IMR-90 (cell line): ENCODE measurements around the gene SSR1. TPM values are rescaled to one million over a fixed set of nuclear protein-coding genes. Genes with fewer than 3 reads are reported as not detected.

ENCODE experiments used
- ATAC-seq: fragments of 200-7000 bp; cut with Tn5 transposase; 2 replicates; pipeline ENCODE4 v1.9.1; 2020; ENCODE audit warnings: low read depth, mild to moderate bottlenecking, moderate library complexity
- BruUV-seq: library from RNA; stranded (reverse); fragments of 400-500 nt; replicated peaks from 2 replicates; lab custom pipeline; 2021; lab: Mats Ljungman, UMichigan
- CTCF ChIA-PET: fragments of 300-600 bp; formaldehyde crosslinking; extraction: SDS; loops from one replicate; lab custom pipeline; 2021; ENCODE audit warnings: antibody characterized with exemption; lab: Yijun Ruan, JAX
- POLR2A ChIA-PET: fragments of 300-600 bp; sonication (Branson Sonifier 250); formaldehyde crosslinking; loops from one replicate; lab custom pipeline; 2022; ENCODE audit warnings: antibody characterized with exemption; ENCODE audit not compliant: unreplicated experiment; lab: Charles Lee
- DNase-seq: peaks from one replicate; pipeline ENCODE4 v3.0.0; 2013
- H2AFZ ChIP-seq: replicated peaks from 2 replicates; pipeline ENCODE3; 2013; ENCODE audit warnings: low read length, mild to moderate bottlenecking; ENCODE audit not compliant: poor library complexity
- H2AK5ac ChIP-seq: 2 replicates; pipeline ENCODE4 v1.6.1; 2013; ENCODE audit warnings: low read depth, low read length, inconsistent platforms
- H2AK9ac ChIP-seq: replicated peaks from 2 replicates; pipeline ENCODE3; 2013; ENCODE audit warnings: mild to moderate bottlenecking, low read depth, low read length, moderate library complexity; ENCODE audit not compliant: poor library complexity
- H2BK120ac ChIP-seq: 2 replicates; pipeline ENCODE4 v1.6.1; 2013; ENCODE audit warnings: low read depth, low read length, inconsistent platforms
- H2BK15ac ChIP-seq: 3 replicates; pipeline ENCODE4 v1.6.1; 2013; ENCODE audit warnings: low read depth, low read length, inconsistent platforms
- H2BK20ac ChIP-seq: 2 replicates; pipeline ENCODE4 v1.6.1; 2013; ENCODE audit warnings: low read depth, mild to moderate bottlenecking, inconsistent platforms, low read length, moderate library complexity
- H2BK5ac ChIP-seq: 2 replicates; pipeline ENCODE4 v1.6.1; 2013; ENCODE audit warnings: mild to moderate bottlenecking, low read depth, low read length, inconsistent platforms; ENCODE audit not compliant: poor library complexity, severe bottlenecking
- H3K14ac ChIP-seq: replicated peaks from 2 replicates; pipeline ENCODE4 v1.6.1; 2013; ENCODE audit warnings: low read depth, low read length, inconsistent platforms
- H3K18ac ChIP-seq: 2 replicates; pipeline ENCODE4 v1.6.1; 2013; ENCODE audit warnings: low read depth, low read length, control low read depth
- H3K23ac ChIP-seq: 2 replicates; pipeline ENCODE4 v1.6.1; 2013; ENCODE audit warnings: low read depth, low read length, inconsistent platforms
- H3K27ac ChIP-seq: 2 replicates; pipeline ENCODE4 v1.5.1; 2013; ENCODE audit warnings: mild to moderate bottlenecking, control low read depth, low read length; ENCODE audit not compliant: insufficient read depth
- H3K27me3 ChIP-seq: 2 replicates; pipeline ENCODE4 v1.6.1; 2013; ENCODE audit warnings: low read length; ENCODE audit not compliant: control insufficient read depth, insufficient read depth
- H3K36me3 ChIP-seq: 2 replicates; pipeline ENCODE4 v1.6.1; 2013; ENCODE audit warnings: low read length, mixed read lengths; ENCODE audit not compliant: control insufficient read depth, insufficient read depth
- H3K4ac ChIP-seq: 2 replicates; pipeline ENCODE4 v1.6.1; 2013; ENCODE audit warnings: low read depth, low read length, inconsistent platforms
- H3K4me1 ChIP-seq: 2 replicates; pipeline ENCODE4 v1.6.1; 2013; ENCODE audit warnings: low read length, mixed read lengths; ENCODE audit not compliant: control insufficient read depth, insufficient read depth
- H3K4me2 ChIP-seq: 2 replicates; pipeline ENCODE4 v1.6.1; 2013; ENCODE audit warnings: low read depth, mild to moderate bottlenecking, control low read depth, low read length, moderate library complexity
- H3K4me3 ChIP-seq: 2 replicates; pipeline ENCODE4 v1.5.1; 2013; ENCODE audit warnings: low read depth, mild to moderate bottlenecking, control low read depth, low read length, moderate library complexity; ENCODE audit not compliant: insufficient read depth
- H3K56ac ChIP-seq: 2 replicates; pipeline ENCODE4 v1.6.1; 2013; ENCODE audit warnings: low read length, inconsistent platforms; ENCODE audit not compliant: insufficient read depth; ENCODE audit errors: extremely low read depth
- H3K79me1 ChIP-seq, 2 experiments: 2 replicates each; pipeline ENCODE4 v1.6.1; 2013; ENCODE audit warnings: low read length in 2 of 2, inconsistent platforms in 1 of 2, low read depth in 1 of 2
- H3K9ac ChIP-seq: 2 replicates; pipeline ENCODE4 v1.6.1; 2013; ENCODE audit warnings: low read depth, low read length, control low read depth
- H3K9me1 ChIP-seq: 2 replicates; pipeline ENCODE4 v1.6.1; 2013; ENCODE audit warnings: low read length, inconsistent platforms; ENCODE audit not compliant: insufficient read depth
- H3K9me3 ChIP-seq: 2 replicates; pipeline ENCODE4 v1.6.1; 2013; ENCODE audit warnings: low read length; ENCODE audit not compliant: control insufficient read depth, insufficient read depth
- H4K20me1 ChIP-seq: 2 replicates; pipeline ENCODE4 v1.6.1; 2013; ENCODE audit warnings: low read length, inconsistent platforms; ENCODE audit not compliant: insufficient read depth
- H4K5ac ChIP-seq: 2 replicates; pipeline ENCODE4 v1.6.1; 2013; ENCODE audit warnings: mild to moderate bottlenecking, low read depth, low read length, control low read depth
- H4K8ac ChIP-seq, 2 experiments: 2 replicates each; pipeline ENCODE4 v1.6.1; 2013; ENCODE audit warnings: low read depth in 2 of 2, low read length in 2 of 2, control low read depth in 1 of 2, inconsistent platforms in 1 of 2
- H4K91ac ChIP-seq: 2 replicates; pipeline ENCODE4 v1.6.1; 2013; ENCODE audit warnings: low read depth, low read length, inconsistent platforms; ENCODE audit not compliant: insufficient read depth
- BHLHE40 ChIP-seq: fragments of 150-350 bp; IDR thresholded peaks from 2 replicates; pipeline ENCODE4 v1.6.1; 2016; ENCODE audit warnings: mild to moderate bottlenecking, low read depth, low read length
- CHD1 ChIP-seq: IDR thresholded peaks from 2 replicates; pipeline ENCODE4 v1.6.1; 2012; ENCODE audit warnings: low read depth, low read length, improper control_type of control experiment
- ELK1 ChIP-seq: fragments of 150-350 bp; IDR thresholded peaks from 2 replicates; pipeline ENCODE4 v1.6.1; 2016; ENCODE audit warnings: low read depth, mild to moderate bottlenecking, low read length, moderate library complexity, borderline replicate concordance
- FOS ChIP-seq: fragments of 150-350 bp; IDR thresholded peaks from 2 replicates; pipeline ENCODE4 v1.6.1; 2016; ENCODE audit warnings: low read depth, low read length
- MAFK ChIP-seq: IDR thresholded peaks from 2 replicates; pipeline ENCODE4 v1.6.1; 2012; ENCODE audit warnings: low read depth, low read length, improper control_type of control experiment
- MXI1 ChIP-seq: IDR thresholded peaks from 2 replicates; pipeline ENCODE4 v1.6.1; 2012; ENCODE audit warnings: low read depth, mild to moderate bottlenecking, low read length, moderate library complexity, borderline replicate concordance
- NFE2L2 ChIP-seq: fragments of 150-350 bp; IDR thresholded peaks from 2 replicates; pipeline ENCODE4 v1.6.1; 2016; ENCODE audit warnings: low read depth, mild to moderate bottlenecking, low read length
- POLR2A ChIP-seq: IDR thresholded peaks from 2 replicates; pipeline ENCODE4 v1.6.1; 2012; ENCODE audit warnings: mild to moderate bottlenecking, low read depth, low read length
- RFX5 ChIP-seq: IDR thresholded peaks from 2 replicates; pipeline ENCODE4 v1.8.0; 2012; ENCODE audit warnings: low read depth, mild to moderate bottlenecking, low read length, moderate library complexity
- SMC3 ChIP-seq: fragments of 150-350 bp; IDR thresholded peaks from 2 replicates; pipeline ENCODE4 v1.6.1; 2016; ENCODE audit warnings: low read depth, mild to moderate bottlenecking, antibody characterized with exemption, low read length, moderate library complexity
- WGBS, 2 experiments: methylation state at CpG; one replicate each; pipeline versions ENCODE4 v1.1.5 to v1.1.7; 2013; ENCODE audit warnings: missing lambda C conversion rate in 2 of 2; ENCODE audit not compliant: insufficient read length in 1 of 2; ENCODE audit errors: extremely low coverage in 2 of 2; 5-methylcytosine and 5-hydroxymethylcytosine counted together
- dilution Hi-C: fragments of 300-500 bp; cut with HindIII; formaldehyde crosslinking; loops from one replicate; pipeline ENCODE4 v1.14.3; 2018; ENCODE audit warnings: low sequenced_read_pairs; ENCODE audit not compliant: unreplicated experiment
- in situ Hi-C: fragments of 300-500 bp; cut with MboI; formaldehyde crosslinking; loops from 3 replicates; pipeline ENCODE4 v1.14.3; 2019; ENCODE audit warnings: low sequenced_read_pairs, inconsistent platforms, mixed read lengths
- intact Hi-C: fragments of 100-400 bp; cut with micrococcal nuclease; formaldehyde crosslinking; loops from 2 replicates; pipeline ENCODE4 v1.10.0; 2022
- polyA plus RNA-seq, 3 experiments: library from polyadenylated mRNA; depleted of rRNA; stranded (reverse); fragments of >200 nt; gene quantifications; 2 replicates each; pipeline ENCODE4 v1.2.3, GENCODE V29; 2012; ENCODE audit warnings: low replicate concordance in 1 of 3
- total RNA-seq: library from RNA; depleted of rRNA; stranded (reverse); fragments of >200 nt; gene quantifications from 2 replicates; pipeline ENCODE4 v1.2.3, GENCODE V29; 2012

The SSR1 gene
- total and polyA plus RNA-seq, 2 of the 4 experiments (the other 2 are of a cell fraction): 110 to 120 TPM

DNA sequence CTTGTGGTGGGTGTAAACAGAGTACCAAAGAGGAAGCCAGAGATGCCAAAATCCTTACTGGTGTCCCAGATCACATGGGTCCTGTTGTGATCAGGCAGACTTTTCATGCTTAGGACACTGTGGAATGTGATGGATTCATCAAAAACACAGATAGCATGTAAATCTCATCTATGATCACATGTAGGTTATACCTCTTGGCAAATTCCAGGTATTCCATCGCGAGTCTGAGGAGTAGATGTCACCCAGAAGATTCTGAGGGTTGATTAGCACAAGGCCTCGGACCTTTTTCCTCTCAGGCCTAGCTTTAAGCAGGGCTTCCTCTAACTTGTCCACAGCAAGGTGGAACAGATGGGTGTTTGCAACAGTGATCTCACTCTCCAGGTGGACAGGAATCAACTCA is 28.3 kb upstream of the SSR1 start:
- Histone ChIP-seq H3K9me3 (no peaks in the 10 kb centered on the region), H2AK5ac (no peak overlapping the region), H3K4me1 (no peaks in the 10 kb centered on the region), H3K18ac (no peak overlapping the region), H4K8ac (no peak overlapping the region), H2AFZ (no peak overlapping the region), H3K27ac (no peak overlapping the region), H4K20me1 (no peaks in the 10 kb centered on the region), H3K27me3 (peaks cover 7% of the 10 kb centered on the region), H3K4ac (no peak overlapping the region), H3K4me2 (no peak overlapping the region), H3K14ac (no peak overlapping the region), H2BK5ac (no peak overlapping the region), H3K9me1 (no peaks in the 10 kb centered on the region), H4K5ac (no peak overlapping the region), H3K79me1 (no peaks in the 10 kb centered on the region), H2BK20ac (no peak overlapping the region), H3K23ac (no peak overlapping the region), H3K9ac (no peak overlapping the region), H3K36me3 (no peaks in the 10 kb centered on the region), H3K4me3 (no peak overlapping the region), H2BK15ac (no peak overlapping the region), H2AK9ac (no peak overlapping the region), H2BK120ac (no peak overlapping the region), H3K56ac (no peak overlapping the region), H4K91ac (no peak overlapping the region)
- dilution Hi-C loops (no loop called here), in situ Hi-C loops (no loop called here), intact Hi-C loops (no loop called here)
- ATAC-seq (no peak), DNase-seq (no peak)
- no peak for TF ChIP-seq CHD1
- no peak for TF ChIP-seq BHLHE40
- no peak for TF ChIP-seq SMC3
- TF ChIP-seq RFX5: no peak
- no peak for TF ChIP-seq ELK1
- TF ChIP-seq POLR2A: no peak
- no peak for TF ChIP-seq FOS
- TF ChIP-seq NFE2L2: no peak
- TF ChIP-seq MAFK: no peak
- no peak for TF ChIP-seq MXI1
- CTCF ChIA-PET: no interaction called here
- POLR2A ChIA-PET: no interaction called here
- no CpG with 5 or more reads among the region's 3 CpGs for WGBS, 2 experiments
- no TSS peak for BruUV-seq
